GM19397 (cell line): ENCODE data around the gene TXNRD2.
"Not testable (repeated sequence)": the region's sequence is repeated elsewhere in the genome, so short reads cannot be mapped to it uniquely, and the experiment has no call there.

Experiments used
- ATAC-seq: cut with Tn5 transposase; IDR thresholded peaks from one replicate; pipeline ENCODE4 v1.9.1; 2021; ENCODE audit warnings: mild to moderate bottlenecking, moderate library complexity; ENCODE audit not compliant: unreplicated experiment

The TXNRD2 gene

DNA sequence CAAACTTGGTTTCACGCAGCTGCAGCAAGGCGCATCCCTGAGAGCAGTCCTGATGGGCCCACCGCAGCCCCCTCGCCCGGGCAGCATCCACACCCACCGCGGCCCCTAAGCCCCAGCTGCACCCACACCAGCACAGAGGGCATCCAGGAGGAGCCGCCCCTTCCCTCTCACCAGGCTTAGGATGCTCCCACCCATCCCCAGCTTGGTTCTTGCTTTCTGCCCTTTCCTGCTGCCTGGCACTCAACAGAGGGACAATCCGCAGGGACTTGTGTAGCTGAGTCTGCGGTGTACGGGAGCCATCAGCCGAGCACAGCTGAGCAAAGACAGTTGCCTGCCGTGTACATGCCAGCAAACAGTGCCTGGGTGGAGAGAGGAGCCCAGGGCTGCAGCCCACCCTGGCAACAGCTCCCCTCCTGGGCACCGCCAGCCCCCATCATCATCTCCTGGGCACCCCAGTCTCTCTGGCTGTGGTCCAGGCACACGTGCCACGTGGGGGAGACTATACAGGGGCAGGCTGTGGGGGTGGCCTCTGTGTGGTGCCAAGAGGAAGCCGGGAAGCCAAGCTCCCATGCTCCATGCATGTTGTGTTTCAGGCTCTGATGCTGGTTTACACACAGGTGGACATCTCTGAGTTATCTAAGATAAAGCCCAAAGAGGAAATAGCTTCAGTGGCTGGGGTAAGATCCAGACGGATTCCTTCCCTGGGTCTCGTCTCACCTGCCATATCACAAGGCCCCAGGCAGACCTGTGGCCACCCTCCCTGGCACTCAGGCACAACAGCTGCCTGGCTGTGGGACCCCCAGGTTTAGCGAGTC lies 50.9 kb downstream of the TXNRD2 start:
- ATAC-seq, result no peak

DNA sequence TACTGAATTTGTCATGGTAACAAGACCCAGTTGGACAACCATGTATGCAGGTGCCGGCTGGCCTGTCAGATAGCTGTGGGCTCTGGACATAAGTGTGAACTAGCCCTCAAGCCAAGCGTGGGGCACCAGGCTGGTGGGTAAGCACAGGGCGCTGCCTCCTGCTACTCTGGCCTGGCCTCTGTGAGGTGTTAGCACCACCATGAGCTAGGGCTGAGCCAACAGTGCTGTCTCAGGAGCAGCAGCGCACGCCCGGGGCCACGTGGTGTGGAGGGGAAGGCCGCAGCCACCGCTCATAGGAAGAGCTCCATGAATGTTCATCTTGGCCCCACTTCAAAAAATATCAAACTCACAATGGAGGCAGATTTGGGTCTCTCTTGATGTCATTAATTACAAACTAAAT lies 51.7 kb downstream of the TXNRD2 start:
- no peak for ATAC-seq

DNA sequence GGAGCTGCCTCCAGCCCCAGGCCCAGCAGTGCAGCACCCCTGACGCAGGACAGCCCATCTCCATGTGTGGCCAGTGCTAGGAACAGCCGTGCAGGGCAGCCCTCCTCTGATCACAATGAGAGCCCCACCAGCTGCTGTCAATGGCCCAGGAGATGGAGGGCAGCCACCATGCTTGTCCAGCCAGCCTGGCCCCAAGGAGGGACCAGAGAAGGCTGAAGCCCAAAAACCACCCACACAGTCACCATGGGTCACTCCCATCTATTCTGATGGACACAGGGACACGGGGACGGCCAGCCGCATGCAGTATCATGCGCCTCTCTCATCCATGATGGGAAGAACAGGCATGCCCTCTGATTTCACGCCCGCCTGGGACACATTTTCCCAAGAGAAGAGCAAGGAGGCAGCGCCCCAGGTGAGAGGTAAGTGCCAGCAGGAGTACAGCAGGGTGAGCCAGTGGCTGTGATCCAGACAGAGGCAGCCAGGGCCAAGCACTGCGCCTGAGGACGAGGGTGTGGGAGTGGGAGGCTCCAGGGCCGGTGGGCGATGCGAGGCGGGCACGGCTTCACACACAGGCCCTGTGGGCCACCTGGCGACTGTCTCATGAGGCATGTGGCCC lies 53.4 kb downstream of the TXNRD2 start:
- ATAC-seq, result no peak

DNA sequence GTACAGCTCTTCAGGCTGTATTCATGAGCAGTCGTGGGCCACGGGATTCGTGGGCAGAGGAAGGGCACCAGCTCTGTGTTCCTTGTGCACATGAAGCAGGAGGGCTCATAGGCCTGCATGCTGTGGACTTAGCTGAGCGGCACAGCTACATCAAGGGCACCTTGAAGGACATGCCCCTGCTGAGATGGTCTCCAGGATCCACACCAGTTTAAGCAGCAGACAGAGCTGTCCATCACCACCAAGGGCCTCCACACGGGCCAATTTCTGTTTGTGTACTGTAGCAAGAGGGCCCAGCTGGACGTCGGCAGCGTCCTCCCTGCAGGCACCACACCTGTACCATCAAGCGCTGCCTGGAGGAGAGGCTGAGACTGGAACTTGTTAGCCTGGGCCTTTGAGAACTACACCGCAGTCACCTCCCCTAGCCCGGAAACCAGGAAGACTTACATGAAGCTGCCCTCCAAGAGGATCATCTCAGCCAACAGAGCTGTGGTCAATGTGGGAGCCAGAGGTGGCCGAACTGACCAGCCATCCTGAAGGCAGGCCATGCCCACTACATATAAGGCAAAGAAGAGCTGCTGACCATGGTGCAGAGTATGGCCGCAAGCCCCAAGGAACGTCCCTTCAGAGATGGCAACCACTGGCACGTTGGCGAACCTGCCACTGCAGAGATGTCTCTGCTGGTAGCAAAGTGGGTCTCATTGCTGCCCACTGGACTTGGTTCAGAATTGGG lies 54.2 kb downstream of the TXNRD2 start:
- ATAC-seq, result no peak

DNA sequence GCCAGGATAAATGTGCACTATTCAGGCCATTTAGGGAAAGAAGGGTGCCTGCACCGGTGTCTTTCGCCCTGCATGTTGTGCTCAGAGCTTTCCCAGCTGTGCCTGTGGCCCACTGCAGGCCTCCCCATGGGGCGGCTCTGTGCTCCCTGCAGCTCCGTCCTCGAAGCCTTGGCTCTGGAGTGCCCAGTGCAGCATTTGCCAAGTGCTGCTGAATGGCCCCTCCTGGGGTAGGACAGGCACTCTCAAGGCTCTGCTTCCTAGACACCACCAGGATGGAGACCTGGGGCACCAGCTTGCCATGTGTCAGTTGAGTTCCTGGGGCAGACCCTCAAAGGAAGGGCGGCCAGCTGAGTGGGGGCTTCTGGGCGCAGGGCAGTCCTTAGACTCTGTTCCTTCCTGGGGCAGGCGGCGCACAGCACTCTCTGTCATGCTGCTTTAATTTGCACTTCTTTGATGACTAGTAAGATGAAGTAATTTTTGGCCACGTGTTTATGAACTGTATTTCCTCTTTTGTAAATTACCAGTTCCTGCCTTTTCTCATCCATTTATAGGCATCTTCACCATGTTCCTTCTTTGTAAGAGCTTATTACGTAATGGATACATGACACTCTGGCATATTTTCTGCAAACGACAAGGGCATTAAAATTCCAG lies 54.9 kb downstream of the TXNRD2 start:
- ATAC-seq, result no peak

DNA sequence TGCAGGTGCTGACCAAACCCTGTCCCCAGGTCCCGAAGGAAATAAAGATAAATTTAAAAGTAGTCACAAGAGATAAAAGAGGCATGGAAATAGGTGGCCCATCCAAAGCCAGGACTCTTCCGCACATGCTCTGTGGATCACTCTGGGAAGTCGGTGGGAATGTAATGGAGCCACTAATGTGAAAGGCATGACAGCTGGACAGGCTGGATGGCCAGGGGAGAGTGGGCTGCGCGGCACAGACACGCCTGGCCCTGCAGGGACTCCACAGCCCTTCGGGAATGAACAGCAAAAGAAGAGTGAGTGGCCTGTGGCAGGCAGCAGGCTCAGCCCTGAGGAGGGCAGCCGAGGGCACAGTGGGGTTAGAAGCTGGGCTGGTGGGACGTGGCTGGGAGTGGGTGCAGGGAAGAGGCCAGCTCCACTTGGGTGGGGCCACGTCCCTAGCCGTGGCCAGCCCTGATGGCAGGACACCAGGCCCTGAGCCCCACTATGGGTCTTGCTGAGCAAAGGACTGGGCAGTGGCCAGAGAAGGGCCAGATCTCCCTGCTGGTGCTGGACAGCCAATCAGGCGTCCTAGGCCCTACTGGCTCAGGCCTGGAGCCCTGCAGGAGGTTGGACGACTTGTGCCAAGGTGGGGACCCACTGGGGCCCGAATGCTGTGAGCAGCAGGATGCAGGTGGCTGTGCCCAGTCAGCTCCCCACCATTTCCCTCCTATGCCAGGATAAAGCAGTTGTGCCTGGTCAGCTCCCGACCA lies 55.6 kb downstream of the TXNRD2 start:
- no peak for ATAC-seq

DNA sequence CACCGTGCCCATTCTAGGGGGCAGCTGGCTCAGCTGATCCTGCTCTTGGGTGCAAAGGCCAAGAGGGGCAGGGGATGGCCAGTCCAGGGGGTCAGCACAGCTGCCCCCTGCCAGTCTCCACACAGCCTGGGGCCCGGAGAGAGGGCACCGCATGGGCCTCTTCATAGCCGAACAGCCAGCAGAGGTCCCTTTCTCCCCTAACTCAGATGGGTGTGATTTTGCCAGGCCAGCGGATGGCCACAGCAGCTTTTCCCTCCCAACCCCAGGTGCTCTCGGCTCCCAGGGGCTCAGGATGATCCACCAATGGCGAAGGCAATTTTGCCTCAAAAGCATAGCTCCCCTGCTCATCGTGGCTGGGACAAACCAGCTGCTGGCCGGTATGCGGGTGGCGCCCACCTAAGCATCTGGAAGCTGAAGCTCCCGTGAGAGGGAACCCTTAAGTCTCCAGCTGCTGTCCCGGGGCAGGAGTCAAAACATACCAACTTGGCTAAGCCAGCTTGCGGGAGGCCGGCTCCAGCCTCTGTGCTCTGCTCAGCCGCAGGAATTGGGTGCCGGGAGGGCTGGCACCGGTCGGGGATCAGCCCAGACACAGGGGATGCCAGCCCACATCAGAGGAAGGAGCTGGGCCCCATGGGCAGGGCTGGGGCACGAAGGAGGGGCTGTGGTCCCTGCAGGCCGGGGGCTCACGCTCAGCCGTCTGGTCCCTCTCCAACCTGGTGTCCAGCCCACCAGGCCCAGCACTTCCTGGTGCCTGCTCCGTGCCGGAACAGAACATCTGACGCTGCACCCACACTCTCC lies 56.5 kb downstream of the TXNRD2 start:
- no peak for ATAC-seq

DNA sequence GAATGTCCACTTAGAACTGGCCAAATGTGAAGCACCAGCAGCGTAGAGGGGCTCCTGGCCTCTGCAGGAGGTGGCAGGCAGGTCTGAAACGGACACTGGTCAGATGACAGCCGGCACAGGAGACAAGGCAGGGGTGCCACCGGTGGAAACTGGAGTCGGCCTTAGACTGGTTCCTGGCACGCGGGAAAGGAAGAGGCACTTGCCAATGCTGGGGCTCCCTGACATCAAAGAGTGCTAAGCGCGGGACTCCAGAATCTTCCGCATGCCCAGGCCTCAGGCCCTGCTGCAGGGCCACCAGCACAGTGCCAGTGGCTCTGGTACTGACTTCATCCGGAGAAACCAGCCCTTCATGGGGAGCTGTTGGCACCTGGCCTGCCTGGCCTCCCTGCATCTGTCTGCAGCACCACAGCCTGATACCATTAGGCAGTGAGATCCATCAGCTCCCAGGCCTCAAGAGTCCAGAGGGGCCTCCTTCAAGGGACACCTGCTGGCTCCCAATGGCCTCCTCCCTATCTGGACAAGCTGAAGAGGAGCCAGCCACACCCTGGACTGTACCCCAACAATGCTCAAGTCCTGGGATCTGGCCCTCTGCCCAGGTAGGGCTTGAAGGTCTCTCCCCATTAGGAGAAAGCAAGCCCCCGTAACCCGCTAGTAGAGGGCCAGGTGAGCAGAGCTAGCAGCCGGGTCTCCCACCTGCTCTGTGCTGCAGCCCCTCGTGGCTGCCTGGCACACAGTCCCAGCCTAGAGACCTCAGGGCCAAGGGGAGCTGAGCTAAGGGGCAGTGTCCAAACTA lies 57.3 kb downstream of the TXNRD2 start:
- no peak for ATAC-seq

DNA sequence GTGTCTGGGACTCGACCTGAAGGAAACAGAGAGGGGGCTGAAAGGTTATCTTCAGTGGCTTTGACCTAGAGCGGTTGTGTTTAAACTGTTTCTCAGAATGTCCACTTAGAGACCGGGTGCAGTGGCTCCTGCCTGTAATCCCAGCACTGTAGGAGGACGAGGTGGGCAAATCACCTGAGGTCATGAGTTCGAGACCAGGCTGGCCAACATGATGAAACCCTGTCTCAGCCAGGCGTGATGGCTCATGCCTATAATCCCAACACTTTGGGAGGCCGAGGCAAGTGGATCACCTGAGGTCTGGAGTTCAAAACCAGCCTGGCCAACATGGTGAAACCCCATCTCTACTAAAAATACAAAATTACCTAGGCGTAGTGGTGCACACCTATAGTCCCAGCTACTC lies 58.2 kb downstream of the TXNRD2 start:
- ATAC-seq, result not testable (repeated sequence)

DNA sequence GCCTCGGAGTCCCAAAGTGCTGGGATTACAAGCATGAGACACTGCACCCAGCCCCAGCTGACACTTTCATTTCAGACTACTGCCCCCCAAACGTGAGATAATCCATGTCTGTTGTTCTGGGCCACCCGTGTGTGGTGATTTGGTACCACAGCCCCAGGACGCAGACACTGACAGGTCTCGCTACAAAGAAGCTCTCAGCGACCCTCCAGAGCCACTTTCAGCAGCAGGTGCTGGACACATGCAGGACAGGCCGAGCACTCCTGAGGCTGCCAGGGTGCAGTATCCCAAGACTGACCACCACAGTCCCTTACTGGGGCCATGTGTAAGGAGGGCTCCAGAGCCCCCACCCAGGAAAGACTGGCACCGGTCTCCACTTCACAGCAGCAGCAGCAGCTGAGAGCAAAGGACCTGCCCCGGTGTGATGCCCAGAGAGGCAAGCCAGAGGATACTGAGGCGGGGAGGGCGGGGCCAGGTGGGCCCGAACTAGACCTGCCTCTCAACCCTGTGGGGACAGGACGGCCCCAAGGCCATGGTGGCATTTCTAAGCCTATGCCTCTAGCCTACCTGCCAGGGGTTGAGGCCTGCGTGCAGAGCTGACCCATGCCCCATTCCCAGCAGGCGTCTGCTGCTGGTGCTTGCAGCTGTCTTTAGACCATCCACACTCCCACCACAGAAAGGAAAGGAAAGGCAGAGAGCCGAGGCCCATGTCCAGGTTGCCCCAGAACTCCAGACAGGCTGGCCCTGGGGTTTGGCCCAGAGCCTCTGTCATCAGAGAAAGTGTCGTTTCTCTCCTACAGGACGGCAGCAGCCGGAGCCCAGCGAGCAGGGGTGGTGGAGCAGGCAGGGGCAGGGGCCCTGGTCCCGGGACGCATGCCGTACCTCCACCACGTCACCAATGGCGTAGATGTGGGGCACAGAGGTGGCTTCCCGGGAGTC lies 58.9 kb downstream of the TXNRD2 start:
- ATAC-seq, result no peak

DNA sequence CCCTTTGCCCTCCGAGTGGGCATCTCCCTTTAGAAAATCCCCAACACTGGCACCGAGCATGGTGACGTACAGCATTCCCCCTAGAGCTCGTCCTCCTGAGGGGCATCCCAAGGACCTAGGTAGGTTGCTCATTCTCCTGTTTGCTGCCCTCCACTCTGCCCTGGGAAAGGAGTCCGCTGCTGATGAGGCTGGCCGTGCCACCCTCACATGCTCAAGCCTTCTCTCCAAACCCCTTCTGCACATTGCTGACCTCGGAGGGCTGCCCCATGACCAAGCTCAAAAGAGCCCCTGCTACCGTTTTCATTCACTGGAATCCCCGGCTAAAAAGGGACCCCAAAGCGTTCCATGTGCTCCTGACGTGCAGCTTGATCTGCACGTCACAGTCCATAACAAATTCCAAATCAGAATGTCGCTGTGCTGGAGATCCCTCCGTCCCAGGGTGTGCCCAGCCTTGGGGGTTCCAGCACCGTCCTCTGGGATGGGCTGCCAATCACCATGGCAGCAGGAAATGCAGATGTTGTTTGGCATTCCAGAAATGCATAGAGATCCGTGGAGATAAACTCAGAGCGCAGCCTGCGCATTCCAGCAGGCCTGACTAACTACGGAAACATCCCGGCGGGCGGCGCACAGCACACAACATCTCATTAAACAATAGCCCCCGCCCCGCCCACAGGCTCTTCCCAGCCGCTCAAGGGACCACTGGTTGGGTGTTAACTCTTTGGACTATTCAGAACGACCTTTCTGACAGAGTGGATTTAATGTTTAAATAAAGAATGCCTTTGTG lies 60.6 kb downstream of the TXNRD2 start:
- ATAC-seq, result no peak

DNA sequence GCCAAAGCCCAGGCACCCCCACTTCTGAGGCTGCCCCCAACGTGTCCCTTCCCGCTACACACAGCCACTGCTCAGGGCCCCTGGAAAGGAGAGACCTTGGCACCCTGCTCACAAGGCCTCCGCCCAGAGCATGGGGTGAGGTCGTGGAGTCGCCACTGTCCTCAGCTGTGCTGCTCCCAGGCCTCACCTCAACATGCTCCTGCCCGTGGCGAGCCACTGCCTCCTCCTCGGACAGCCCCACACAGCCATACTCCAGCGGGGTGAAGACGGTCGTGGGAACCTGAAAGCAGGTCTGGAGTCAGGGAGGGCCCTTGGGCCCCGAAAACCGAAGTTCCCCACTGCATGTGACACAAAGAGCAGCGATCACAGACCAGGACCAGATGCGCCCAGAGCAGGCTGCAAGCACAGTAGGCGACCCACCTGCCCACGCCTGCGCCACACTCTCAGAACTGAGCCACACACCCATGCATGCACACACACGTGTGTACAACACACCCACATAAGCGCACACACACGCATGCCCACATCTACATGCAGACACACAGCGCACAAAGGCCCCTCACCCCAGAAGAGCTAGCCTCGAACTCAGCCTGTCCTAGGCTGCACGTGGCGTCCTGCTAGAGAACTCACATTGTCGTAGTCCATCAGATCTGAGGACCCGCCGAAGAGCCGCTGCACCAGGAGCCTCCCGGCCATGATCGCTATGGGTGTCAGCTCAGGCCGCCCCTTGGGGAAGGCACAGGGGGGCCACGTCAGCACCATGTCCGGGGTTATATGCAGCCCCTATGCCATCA lies 61.4 kb downstream of the TXNRD2 start:
- ATAC-seq, result no peak

DNA sequence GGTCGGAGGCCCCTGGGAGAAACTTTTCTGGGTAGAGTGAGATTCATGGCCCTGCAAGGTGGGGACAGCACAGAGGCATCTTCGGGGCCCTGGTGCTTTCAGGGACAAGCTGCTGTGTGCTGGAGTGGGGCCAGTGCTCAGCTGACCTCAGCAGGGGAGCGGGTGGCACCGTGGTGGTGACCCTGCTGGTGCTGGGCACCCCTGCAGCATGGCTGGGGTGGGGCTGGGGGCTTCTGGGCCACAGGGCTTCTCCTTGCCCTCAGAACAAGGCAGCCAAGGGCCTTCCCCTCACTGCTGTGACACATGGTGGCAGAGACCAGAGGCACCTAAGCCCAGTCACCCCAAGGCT lies 62.0 kb downstream of the TXNRD2 start:
- no peak for ATAC-seq

DNA sequence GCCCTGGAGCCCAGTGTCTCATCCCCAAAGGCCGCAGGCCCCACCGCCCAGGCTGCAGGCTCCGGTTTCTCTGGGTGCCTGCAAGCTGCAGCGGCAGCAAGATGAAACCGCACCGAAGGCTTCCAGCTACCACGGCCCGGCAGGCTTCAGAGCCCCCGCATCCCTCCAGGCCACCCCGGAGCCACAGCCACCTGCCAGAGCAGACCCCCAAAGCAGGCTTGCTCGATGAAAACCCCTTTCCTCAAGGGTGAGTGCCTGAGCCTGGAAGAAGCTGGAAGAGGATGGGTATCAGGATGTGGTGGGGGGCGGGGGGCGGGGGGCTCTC lies 62.4 kb downstream of the TXNRD2 start:
- ATAC-seq, result no peak

DNA sequence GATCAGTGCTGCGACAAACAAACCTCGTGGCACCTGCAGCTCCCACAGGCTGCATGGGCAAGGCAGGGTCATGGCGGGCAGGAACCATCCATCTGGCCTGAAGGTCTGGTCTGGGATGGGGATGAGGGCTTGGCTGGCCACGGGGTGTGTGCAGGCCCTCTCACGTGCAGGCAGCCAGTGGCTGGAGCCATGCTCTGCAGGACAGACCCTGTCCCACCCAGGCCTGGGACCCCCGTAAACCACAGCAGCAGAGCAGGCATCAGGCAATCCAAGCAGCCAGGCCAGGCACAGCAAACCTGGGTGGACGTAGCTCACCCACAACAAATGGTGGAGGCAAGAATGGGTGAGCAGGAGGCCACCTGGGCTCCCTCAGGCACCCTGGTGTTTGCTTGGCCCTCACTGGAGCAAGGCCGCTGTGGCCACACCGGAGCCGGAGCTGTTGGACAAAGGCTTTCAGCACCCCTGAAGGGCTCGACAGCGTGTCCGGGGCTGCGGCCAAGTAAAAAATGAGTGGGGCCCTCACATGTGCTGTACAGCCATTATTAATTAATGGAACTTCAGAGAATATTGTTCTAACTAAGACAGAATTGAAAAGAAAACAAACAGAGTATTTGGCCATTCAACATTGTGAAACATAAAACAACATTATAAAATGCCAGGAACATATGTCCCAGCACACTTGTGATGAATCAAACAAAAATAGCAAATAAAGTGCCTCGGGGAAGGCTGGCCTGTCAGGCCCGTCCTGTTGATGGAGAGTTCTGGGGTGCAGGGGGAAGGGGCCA lies 63.0 kb downstream of the TXNRD2 start:
- ATAC-seq, result no peak
